Measurements from ENCODE around the gene PPP4R4.
"Not testable (repeated sequence)": the region's sequence is repeated elsewhere in the genome, so short reads cannot be mapped to it uniquely, and the experiment has no call there.

PPP4R4 gene

DNA sequence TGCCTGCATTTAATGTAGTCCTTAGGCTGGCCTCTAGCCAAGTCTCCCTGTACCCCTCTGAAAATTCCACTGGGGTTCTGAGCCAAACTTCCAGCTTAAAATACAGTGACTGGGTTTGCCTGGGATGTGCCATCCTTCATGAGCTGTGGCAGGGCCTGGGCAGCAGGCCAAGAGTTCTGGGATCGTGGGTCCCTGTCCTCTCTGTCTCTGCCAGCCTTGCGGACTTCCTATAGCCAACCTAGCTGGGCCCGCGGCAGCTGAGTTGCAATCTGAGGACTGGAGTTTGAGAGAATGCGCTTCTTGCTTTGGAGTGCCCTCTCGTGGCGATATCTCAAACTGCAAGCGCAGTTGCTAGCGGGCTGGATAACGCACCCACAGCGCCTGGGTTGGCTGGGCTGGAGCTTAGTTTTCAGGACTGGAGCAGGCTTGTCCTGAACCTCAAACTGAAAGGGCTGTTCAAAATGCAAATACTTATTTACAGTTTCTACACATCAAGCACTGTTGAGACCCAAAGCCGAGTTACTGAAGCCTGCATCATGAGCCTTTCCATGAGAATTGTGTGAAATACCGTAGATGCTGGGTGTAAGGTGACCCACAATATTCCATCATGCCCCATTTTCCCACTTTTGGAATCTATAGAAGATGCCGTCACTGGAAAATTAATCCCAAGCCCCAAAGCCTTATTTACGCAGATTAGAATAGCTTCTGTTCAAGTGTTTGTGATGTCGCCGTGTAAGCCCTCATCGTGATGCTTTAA, 37.4 kb upstream of the PPP4R4 start:
- Mint-ChIP-seq H3K36me3 (ENCODE audit: low read depth) (no peaks in the 10 kb centered on the region), H3K9me3 (peaks cover 14% of the 10 kb centered on the region), H3K4me3 (no peak overlapping the region), H3K27ac (no peak overlapping the region), H3K27me3 (ENCODE audit: low read depth) (peaks cover 37% of the 10 kb centered on the region), H3K4me1 (ENCODE audit: low read depth) (peaks cover 6% of the 10 kb centered on the region)

DNA sequence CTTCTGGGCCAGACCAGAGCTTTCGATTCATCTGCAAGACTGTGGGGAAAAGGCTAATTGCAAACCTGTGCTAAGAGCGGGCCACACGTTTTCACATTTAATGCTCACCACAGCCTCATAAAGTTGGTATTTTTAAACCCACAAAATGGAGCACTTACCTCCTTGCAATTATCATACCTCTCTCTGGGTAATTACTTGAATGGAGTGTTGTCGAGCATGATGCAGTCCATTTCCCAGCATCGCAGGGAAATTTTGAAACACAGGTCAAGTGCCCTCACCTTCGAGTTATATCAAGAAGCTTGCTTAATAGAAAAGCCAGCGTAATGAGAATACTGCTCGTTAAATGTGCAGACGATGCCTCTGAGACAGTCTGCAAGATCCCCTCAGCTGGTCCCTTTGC, 35.9 kb upstream of the PPP4R4 start:
- Mint-ChIP-seq H3K4me3 (no peak overlapping the region), H3K36me3 (ENCODE audit: low read depth) (no peaks in the 10 kb centered on the region), H3K27me3 (ENCODE audit: low read depth) (peaks cover 29% of the 10 kb centered on the region), H3K4me1 (ENCODE audit: low read depth) (peaks cover 3% of the 10 kb centered on the region), H3K27ac (no peak overlapping the region), H3K9me3 (peaks cover 14% of the 10 kb centered on the region)

DNA sequence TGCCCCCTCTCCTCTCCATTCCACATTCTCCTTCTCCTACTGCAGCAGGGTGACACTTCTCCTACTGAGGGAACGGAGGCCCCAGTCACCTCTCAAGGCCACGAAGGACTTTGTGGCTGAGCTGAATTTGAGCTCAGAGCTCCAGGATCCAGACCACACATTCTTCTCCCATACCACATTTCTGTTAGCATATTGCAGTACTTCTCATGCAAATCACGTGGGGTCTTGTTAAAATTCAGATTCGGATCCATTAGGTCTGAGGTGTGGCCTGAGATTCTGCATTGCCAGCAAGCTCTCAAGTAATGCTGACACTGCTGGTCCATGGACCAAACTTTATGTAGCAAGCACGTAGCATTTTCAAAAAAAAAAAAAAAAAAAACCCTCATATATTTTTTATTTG, 35.1 kb upstream of the PPP4R4 start:
- no peak overlapping the region for H3K4me3 Mint-ChIP-seq
- H3K9me3 Mint-ChIP-seq, result peaks cover 14% of the 10 kb centered on the region
- no peaks in the 10 kb centered on the region for H3K36me3 Mint-ChIP-seq (ENCODE audit: low read depth)
- peaks cover 22% of the 10 kb centered on the region for H3K27me3 Mint-ChIP-seq (ENCODE audit: low read depth)
- no peak overlapping the region for H3K27ac Mint-ChIP-seq
- peaks cover 3% of the 10 kb centered on the region for H3K4me1 Mint-ChIP-seq (ENCODE audit: low read depth)

DNA sequence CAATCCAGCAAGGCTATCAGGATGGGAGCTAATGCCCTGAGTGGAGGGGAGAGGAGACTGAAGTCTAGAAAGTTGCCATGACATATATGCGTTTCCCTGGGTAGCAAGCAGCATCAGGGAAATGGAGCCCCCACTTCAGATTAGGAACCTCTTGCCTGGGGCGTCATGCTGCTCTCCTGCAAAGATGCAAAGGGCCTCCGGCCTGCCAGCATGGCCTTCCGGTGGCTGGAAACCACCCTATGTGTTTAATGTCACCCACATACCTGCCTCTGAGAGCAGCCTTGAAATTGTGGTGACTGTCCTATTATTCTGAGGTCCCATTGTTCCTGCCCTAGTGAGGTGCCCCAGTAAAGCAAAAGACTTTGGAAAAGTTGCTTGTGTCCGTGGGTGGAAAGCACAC, 34.7 kb upstream of the PPP4R4 start:
- Mint-ChIP-seq H3K4me3 (no peak overlapping the region), H3K27me3 (ENCODE audit: low read depth) (peaks cover 20% of the 10 kb centered on the region), H3K27ac (no peak overlapping the region), H3K9me3 (peaks cover 14% of the 10 kb centered on the region), H3K4me1 (ENCODE audit: low read depth) (peaks cover 4% of the 10 kb centered on the region), H3K36me3 (ENCODE audit: low read depth) (no peaks in the 10 kb centered on the region)

DNA sequence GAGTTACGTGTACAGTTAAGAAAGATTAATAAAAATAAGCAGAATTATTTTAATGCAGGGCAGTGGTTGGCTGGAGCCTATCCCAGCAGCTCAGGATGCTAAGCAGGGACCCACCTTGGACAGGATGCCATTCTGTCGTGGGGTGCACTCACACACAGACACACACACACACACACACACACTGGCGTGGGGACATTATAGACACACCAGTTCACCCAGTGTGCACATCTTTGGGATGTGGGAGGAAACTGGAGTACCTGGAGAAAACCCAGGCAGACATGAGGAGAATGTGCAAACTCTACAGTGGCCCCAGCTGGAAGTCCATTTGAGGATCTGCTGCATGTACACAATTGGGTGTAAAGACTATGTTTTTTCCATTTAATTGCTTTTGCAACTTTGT, 31.9 kb upstream of the PPP4R4 start:
- Mint-ChIP-seq H3K36me3 (ENCODE audit: low read depth) (no peaks in the 10 kb centered on the region), H3K4me3 (no peak overlapping the region), H3K27me3 (ENCODE audit: low read depth) (no peaks in the 10 kb centered on the region), H3K9me3 (no peaks in the 10 kb centered on the region), H3K4me1 (ENCODE audit: low read depth) (peaks cover 13% of the 10 kb centered on the region), H3K27ac (no peak overlapping the region)

DNA sequence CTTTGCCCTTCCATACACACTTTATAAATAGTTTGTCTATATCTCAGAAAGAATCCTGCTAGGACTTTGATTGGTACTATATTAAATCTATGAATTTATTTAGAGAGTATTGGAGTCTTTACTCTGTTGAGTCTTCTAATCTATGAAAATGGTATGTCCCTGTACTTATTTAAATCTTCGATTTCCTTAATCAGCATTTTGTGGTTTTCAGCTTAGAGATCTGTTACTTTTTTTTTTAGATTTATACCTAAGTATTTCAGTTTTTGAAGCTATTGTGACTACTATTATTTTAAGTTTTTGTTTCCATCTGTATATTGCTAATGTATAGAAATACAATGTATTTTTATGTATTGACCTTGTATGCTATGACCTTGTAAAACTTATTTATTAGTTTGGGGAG, 31.3 kb upstream of the PPP4R4 start:
- Mint-ChIP-seq H3K4me1 (ENCODE audit: low read depth) (peaks cover 15% of the 10 kb centered on the region), H3K9me3 (no peaks in the 10 kb centered on the region), H3K4me3 (no peak overlapping the region), H3K27me3 (ENCODE audit: low read depth) (no peaks in the 10 kb centered on the region), H3K36me3 (ENCODE audit: low read depth) (no peaks in the 10 kb centered on the region), H3K27ac (no peak overlapping the region)

DNA sequence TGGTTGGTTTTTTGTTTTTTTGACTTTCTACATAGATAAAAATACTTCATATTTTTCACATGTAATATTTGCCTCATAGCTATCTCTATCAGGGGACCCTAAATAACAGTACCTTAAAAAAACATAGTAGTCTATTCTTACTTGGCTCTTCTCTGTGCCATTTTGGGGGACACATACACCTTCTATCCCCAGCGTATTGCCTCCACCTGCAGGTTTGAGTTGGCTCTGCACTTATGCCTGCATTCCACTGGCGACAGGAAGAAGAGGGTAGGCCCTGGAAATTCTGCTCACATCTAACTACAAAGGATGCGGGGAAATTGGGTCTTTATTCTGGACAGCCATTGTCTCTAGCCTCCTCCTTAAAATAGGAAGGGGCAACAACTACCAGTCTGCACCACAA, 30.9 kb upstream of the PPP4R4 start:
- Mint-ChIP-seq H3K36me3 (ENCODE audit: low read depth) (no peaks in the 10 kb centered on the region), H3K9me3 (no peaks in the 10 kb centered on the region), H3K27ac (no peak overlapping the region), H3K4me3 (no peak overlapping the region), H3K4me1 (ENCODE audit: low read depth) (peaks cover 15% of the 10 kb centered on the region), H3K27me3 (ENCODE audit: low read depth) (no peaks in the 10 kb centered on the region)

DNA sequence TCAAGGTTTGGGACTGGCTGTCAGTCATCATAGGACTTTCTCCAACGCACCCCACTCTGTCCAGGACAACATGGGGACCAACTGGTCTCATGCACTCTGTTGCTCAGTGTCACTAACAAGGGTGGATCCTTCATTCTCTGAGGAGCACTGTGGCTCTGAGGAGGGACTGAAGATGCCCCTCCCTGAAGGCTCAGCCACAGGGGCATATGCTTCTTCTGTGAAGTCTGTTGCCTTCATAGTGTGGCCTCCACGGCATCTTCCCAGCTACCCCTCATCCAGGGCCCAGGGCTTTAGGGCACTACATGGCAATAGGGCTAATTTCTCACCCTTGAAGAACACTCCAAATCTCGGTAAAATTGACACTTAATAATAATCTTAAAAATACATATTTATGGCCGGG, 30.4 kb upstream of the PPP4R4 start:
- Mint-ChIP-seq H3K36me3 (ENCODE audit: low read depth) (no peaks in the 10 kb centered on the region), H3K4me1 (ENCODE audit: low read depth) (peaks cover 15% of the 10 kb centered on the region)

DNA sequence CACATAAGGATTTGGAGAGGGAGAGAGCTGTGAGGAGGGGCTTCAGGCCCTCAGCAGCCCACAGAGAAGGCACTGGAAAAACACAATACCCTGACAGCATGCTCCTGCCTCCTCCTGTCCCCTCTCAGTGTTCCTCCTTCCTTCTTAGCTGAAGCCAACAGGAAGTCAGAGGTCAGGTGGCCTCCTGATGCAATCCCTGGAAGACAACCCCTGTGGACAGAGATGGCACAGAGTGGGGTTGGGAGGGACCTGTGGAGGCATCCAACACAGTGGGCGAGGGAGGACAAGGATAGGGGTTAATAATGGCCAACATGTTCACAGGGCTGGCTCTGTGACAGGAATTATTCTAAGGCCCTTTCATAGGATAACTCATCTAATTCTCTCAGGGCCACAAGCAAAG, 29.4 kb upstream of the PPP4R4 start:
- H3K9me3 Mint-ChIP-seq, result no peaks in the 10 kb centered on the region
- H3K36me3 Mint-ChIP-seq (ENCODE audit: low read depth), result no peaks in the 10 kb centered on the region
- H3K4me3 Mint-ChIP-seq, result no peak overlapping the region
- no peak overlapping the region for H3K27ac Mint-ChIP-seq
- H3K4me1 Mint-ChIP-seq (ENCODE audit: low read depth), result peaks cover 15% of the 10 kb centered on the region
- H3K27me3 Mint-ChIP-seq (ENCODE audit: low read depth), result peaks cover 13% of the 10 kb centered on the region

More for the DNA sequence above, 30.4 kb upstream of the PPP4R4 start:
- no peak overlapping the region for H3K4me3 Mint-ChIP-seq
- no peak overlapping the region for H3K27ac Mint-ChIP-seq
- H3K27me3 Mint-ChIP-seq (ENCODE audit: low read depth), result peaks cover 3% of the 10 kb centered on the region
- H3K9me3 Mint-ChIP-seq, result no peaks in the 10 kb centered on the region

DNA sequence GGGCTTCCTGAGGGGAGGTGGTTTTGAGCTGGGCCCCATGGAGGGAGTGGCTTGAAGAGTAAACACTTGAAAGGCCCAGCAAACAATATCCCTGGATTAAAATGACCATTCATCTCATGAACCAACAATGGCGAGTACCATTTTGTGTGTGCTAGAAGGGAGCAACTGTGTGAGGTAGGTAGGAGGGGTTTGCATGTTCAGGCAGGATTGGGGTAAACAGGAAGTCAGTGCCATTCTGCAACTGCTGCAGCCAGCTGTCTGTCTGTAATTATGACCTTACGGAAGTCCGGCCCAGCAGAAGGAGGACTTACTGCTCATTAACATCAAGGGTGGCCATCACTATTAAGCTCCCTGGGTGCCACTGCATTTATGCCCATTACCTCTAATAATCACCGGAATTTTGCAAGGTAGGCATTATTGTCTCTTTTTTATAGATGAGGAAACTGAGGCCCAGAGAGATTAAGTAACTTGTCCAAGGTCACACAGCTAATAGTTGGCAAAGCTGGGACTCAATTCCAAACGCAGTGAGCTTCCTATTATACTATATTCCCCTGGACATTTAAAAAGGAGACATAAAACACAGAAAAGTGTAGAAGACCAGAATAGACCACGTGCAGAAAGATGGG, 28.1 kb upstream of the PPP4R4 start:
- Mint-ChIP-seq H3K27ac (no peak overlapping the region), H3K27me3 (ENCODE audit: low read depth) (peaks cover 24% of the 10 kb centered on the region), H3K4me3 (no peak overlapping the region), H3K36me3 (ENCODE audit: low read depth) (no peaks in the 10 kb centered on the region), H3K9me3 (no peaks in the 10 kb centered on the region), H3K4me1 (ENCODE audit: low read depth) (peaks cover 15% of the 10 kb centered on the region)

DNA sequence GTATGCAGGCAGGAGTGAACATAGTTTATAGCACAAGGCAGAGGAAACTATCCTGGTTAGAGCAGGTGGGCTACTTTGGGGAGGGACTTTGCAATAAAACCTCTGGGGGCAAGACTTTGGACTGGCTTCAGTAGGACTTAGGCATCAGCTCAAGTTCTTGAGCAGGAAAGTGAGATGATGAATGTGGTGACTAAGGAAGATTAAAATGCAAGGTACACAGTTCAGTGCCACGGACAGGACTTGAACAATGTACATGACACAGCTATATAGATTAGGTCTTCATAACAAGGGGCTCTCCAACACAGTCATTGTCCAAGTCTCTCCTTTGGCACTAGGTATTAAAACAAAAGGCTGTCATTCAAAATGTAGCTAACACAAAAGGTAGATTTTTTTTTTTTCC, 21.4 kb upstream of the PPP4R4 start:
- Mint-ChIP-seq H3K27me3 (ENCODE audit: low read depth) (peaks cover 30% of the 10 kb centered on the region), H3K9me3 (no peaks in the 10 kb centered on the region), H3K4me1 (ENCODE audit: low read depth) (peaks cover 6% of the 10 kb centered on the region), H3K4me3 (no peak overlapping the region), H3K27ac (no peak overlapping the region), H3K36me3 (ENCODE audit: low read depth) (no peaks in the 10 kb centered on the region)

DNA sequence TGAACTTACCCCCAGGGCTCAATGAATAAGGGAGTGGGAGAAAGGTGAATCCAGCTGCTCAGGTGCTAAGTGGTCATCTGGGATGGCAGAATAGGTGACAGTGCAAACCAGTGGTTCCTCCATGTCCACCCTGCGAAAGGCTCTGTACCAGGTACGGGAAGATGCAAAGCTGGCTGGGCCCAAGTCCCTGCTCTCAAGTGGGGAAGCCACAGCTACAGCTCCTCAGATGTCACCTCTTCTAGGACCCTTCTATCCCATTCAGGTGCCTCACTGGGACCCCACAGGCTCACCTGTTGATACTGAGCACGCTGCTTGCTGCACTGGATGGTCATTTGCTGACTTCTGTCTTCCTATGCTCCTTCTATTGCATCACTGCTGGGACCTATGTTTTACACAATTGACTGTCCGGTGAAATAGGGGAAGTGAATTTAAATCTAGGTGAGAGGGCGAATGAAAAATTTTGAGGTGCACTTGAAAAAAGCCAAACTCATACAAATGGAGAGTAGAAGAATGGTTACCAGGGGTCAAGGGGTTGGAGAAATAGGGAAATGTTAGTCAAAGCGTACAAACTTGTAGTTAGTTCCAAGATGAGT, 20.3 kb upstream of the PPP4R4 start:
- Mint-ChIP-seq H3K4me1 (ENCODE audit: low read depth) (peaks cover 17% of the 10 kb centered on the region), H3K36me3 (ENCODE audit: low read depth) (no peaks in the 10 kb centered on the region), H3K27ac (no peak overlapping the region), H3K9me3 (no peaks in the 10 kb centered on the region), H3K4me3 (no peak overlapping the region), H3K27me3 (ENCODE audit: low read depth) (peaks cover 26% of the 10 kb centered on the region)

DNA sequence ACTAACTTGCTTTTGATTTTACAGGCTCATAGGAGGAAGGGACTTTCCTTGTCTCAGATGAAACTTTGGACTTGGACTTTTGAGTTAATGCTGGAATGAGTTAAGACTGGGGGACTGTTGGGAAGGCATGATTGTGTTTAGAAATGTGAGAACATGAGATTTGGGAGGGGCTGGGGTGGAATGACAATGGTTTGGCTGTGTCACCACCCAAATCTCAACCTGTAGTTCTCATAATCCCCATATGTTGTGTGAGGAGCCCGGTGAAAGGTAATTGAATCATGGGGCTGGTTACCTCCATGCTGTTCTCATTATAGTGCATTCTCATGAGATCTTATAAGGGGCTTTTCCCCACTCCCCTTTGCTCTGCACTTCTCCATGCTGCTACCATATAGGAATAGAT, 18.0 kb upstream of the PPP4R4 start:
- not testable (repeated sequence) for H3K9me3 Mint-ChIP-seq; H3K36me3 Mint-ChIP-seq (ENCODE audit: low read depth); H3K27me3 Mint-ChIP-seq (ENCODE audit: low read depth); H3K27ac Mint-ChIP-seq; H3K4me3 Mint-ChIP-seq
- peaks cover 25% of the 10 kb centered on the region for H3K4me1 Mint-ChIP-seq (ENCODE audit: low read depth)

DNA sequence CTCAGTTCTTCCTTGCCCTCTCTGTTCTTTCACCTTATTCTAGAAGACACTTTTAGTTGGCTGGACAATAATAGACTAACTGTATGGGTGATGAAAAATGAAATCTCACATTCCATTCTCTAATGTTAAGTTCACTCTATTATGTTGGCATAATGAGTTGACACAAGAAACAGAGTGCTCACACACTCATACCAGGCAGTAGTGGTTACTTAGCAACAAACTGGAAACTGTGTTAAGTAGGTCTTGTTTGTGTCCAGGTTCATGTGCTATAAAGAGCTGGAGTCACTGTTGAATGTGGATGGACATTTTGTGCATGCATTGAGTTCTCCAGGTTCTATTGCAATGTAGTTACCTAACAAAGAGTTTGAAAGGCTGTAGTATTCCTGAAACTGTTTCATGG, 16.9 kb upstream of the PPP4R4 start:
- H3K9me3 Mint-ChIP-seq, result no peaks in the 10 kb centered on the region
- no peak overlapping the region for H3K27ac Mint-ChIP-seq
- H3K4me1 Mint-ChIP-seq (ENCODE audit: low read depth), result peaks cover 31% of the 10 kb centered on the region
- no peaks in the 10 kb centered on the region for H3K36me3 Mint-ChIP-seq (ENCODE audit: low read depth)
- no peaks in the 10 kb centered on the region for H3K27me3 Mint-ChIP-seq (ENCODE audit: low read depth)
- H3K4me3 Mint-ChIP-seq, result no peak overlapping the region

DNA sequence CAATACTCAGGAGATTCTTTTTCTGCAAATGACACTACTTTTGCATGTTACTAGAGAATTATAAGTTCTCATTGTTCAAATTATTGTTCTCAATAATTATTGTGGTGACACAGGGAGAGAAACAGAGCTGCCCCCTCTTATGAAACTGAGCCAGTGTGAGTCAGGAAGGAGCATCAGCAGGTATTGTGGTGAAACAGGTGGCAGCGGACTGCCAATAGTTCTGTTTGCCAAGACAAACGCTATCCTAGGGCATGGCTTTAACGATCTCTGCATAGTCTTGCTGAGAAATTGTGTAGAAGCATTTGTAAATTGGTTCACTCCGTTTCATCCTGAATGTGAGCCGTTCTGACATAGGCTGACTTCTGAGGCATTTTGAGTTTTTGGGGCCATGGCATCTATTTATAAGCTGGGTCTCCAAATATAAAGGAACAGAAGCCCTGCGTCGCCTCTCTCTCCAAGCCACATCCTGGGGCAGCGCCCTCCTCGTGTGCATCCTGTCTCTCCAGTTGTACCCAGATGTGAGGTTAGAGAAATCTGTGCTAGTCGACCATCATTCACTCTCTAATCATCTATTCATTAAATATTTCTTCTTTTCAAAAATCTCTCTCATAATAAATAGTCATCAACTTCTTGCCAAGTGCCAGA, 15.8 kb upstream of the PPP4R4 start:
- no peaks in the 10 kb centered on the region for H3K36me3 Mint-ChIP-seq (ENCODE audit: low read depth)
- H3K4me1 Mint-ChIP-seq (ENCODE audit: low read depth), result peaks cover 34% of the 10 kb centered on the region
- H3K4me3 Mint-ChIP-seq, result peak overlapping the region; percentile 16
- no peaks in the 10 kb centered on the region for H3K27me3 Mint-ChIP-seq (ENCODE audit: low read depth)
- H3K9me3 Mint-ChIP-seq, result no peaks in the 10 kb centered on the region
- peak overlapping the region; percentile 23 for H3K27ac Mint-ChIP-seq
